Uterus (tissue), 4 donors: Measurements from ENCODE around the gene CHRNA9. TPM values are rescaled to one million over a fixed set of nuclear protein-coding genes. Genes with fewer than 3 reads are reported as not detected.

Experiments
- DNase-seq, 2 donors: peaks; one replicate each; pipeline ENCODE4 v3.0.0-alpha.2; 2019 to 2020
- H3K27ac ChIP-seq, 2 donors: fragments of 200-600 bp; sonication (generic); 1 replicate in 1 of 2; 2 replicates in 1 of 2; pipeline ENCODE4 v1.5.1; 2016 to 2018
- H3K27me3 ChIP-seq, 2 donors: fragments of 200-600 bp; sonication (generic); one replicate each; pipeline ENCODE4 v1.5.1; 2018 to 2019; ENCODE audit warnings: control low read depth in 1 of 2
- H3K36me3 ChIP-seq, 2 donors: fragments of 200-600 bp; sonication (generic); one replicate each; pipeline ENCODE4 v1.5.1; 2019; ENCODE audit warnings: control low read depth in 1 of 2
- H3K4me1 ChIP-seq, 2 donors: fragments of 200-600 bp; sonication (generic); one replicate each; pipeline ENCODE4 v1.5.1; 2018 to 2019; ENCODE audit warnings: control low read depth in 1 of 2
- H3K4me3 ChIP-seq, 2 donors: fragments of 200-600 bp; sonication (generic); 1 replicate in 1 of 2; 2 replicates in 1 of 2; pipeline ENCODE4 v1.5.1; 2018 to 2019; ENCODE audit warnings: mild to moderate bottlenecking in 1 of 2
- H3K9me3 ChIP-seq, 2 donors: fragments of 200-600 bp; sonication (generic); one replicate each; pipeline ENCODE4 v1.5.1; 2019; ENCODE audit warnings: control low read depth in 1 of 2
- POLR2A ChIP-seq, 2 donors: fragments of 450-650 bp; IDR thresholded peaks; one replicate each; pipeline ENCODE4 v1.6.1; 2016; ENCODE audit warnings: antibody characterized with exemption in 2 of 2, mild to moderate bottlenecking in 1 of 2, moderate library complexity in 1 of 2
- intact Hi-C: fragments of 100-400 bp; cut with DNase I; formaldehyde crosslinking; loops from one replicate; pipeline ENCODE4 v1.15.1; 2023; ENCODE audit warnings: low total_unique reads
- small RNA-seq: library from RNA; depleted of rRNA; stranded (forward); fragments of <200 nt; gene quantifications from one replicate; pipeline ENCODE3, GENCODE V24; 2016
- total RNA-seq, 4 donors: library from RNA; depleted of rRNA in 3 of 4; stranded (reverse); fragments of >200 nt in 3 of 4; gene quantifications; one replicate each; pipeline versions ENCODE4 v1.1.0 to v1.2.4, GENCODE V29; 2014 to 2023
- TF ChIP-seq, protein P1 (sequence below), 4 experiments: fragments of 200-600 bp in 2 of 4; fragments of 450-650 bp in 2 of 4; sonication (generic) in 2 of 4; IDR thresholded peaks; one replicate each; pipeline ENCODE4 v1.5.1; 2016 to 2019; ENCODE audit warnings: antibody characterized with exemption in 4 of 4, mild to moderate bottlenecking in 2 of 4, moderate library complexity in 1 of 4
- donor health status: DM: yes; HTN: yes; CAD: no.

CHRNA9 gene
- total RNA-seq, 4 donors from 2014 or later: not detected

- no peaks in the 10 kb centered on the region for H3K27me3 ChIP-seq
- no peak overlapping the region for H3K27ac ChIP-seq
- no peaks in the 10 kb centered on the region for H3K36me3 ChIP-seq
- intact Hi-C loops: no loop called here
- TF ChIP-seq, protein P1, sequence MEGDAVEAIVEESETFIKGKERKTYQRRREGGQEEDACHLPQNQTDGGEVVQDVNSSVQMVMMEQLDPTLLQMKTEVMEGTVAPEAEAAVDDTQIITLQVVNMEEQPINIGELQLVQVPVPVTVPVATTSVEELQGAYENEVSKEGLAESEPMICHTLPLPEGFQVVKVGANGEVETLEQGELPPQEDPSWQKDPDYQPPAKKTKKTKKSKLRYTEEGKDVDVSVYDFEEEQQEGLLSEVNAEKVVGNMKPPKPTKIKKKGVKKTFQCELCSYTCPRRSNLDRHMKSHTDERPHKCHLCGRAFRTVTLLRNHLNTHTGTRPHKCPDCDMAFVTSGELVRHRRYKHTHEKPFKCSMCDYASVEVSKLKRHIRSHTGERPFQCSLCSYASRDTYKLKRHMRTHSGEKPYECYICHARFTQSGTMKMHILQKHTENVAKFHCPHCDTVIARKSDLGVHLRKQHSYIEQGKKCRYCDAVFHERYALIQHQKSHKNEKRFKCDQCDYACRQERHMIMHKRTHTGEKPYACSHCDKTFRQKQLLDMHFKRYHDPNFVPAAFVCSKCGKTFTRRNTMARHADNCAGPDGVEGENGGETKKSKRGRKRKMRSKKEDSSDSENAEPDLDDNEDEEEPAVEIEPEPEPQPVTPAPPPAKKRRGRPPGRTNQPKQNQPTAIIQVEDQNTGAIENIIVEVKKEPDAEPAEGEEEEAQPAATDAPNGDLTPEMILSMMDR (IDR thresholded peaks at IDR 0.05): no peak
- no peak for TF ChIP-seq POLR2A (IDR thresholded peaks at IDR 0.05)
- no peaks in the 10 kb centered on the region for H3K9me3 ChIP-seq
- no peak for DNase-seq
- H3K4me1 ChIP-seq: no peaks in the 10 kb centered on the region
- H3K4me3 ChIP-seq: no peak overlapping the region
Measured at GRCh38 chr4:40402556-40402955, 67.4 kb downstream of the CHRNA9 start.

GRCh38 chr4:40403081-40403480 lies 67.9 kb downstream of the CHRNA9 start:
- no peaks in the 10 kb centered on the region for H3K4me1 ChIP-seq
- TF ChIP-seq, protein P1 (IDR thresholded peaks at IDR 0.05): no peak
- TF ChIP-seq POLR2A (IDR thresholded peaks at IDR 0.05): no peak
- no peaks in the 10 kb centered on the region for H3K36me3 ChIP-seq
- no peaks in the 10 kb centered on the region for H3K9me3 ChIP-seq
- no peak for DNase-seq
- no peak overlapping the region for H3K4me3 ChIP-seq
- intact Hi-C loops: no loop called here
- no peaks in the 10 kb centered on the region for H3K27me3 ChIP-seq
- H3K27ac ChIP-seq: no peak overlapping the region

Small RNA genes lying within 50 kb of the gene (small RNA-seq; reads per million reads assigned to genes)
- not detected for gene RNU7-74P

Other genes starting within 250 kb of the CHRNA9 start
- gene RHOH, start 138.3 kb upstream of the CHRNA9 start, total RNA-seq: 10 to 100 TPM in 1 of 4 donors, 1 to 10 TPM in 3; 1.5 to 37.1 (median 3.0) TPM